A549 treated with CpdA at 1 μM for 4 hours (cell line): Measurements from ENCODE around the gene PRUNE1. TPM values are rescaled to one million over a fixed set of nuclear protein-coding genes. Genes with fewer than 3 reads are reported as not detected.

ENCODE experiments used
- total RNA-seq: library from RNA; stranded (reverse); fragments of 200-300 nt; extraction: Qiagen RNA extraction; gene quantifications from 5 replicates; pipeline ENCODE4 v1.2.3, GENCODE V29; 2022; ENCODE audit warnings: low read depth

The PRUNE1 gene
- total RNA-seq, result 12.4 to 16.7 TPM (median 14.9 TPM) in 5 replicates

GRCh38 chr1:151008244-151009205, at the start of gene PRUNE1:
Gene PRUNE1 (plus strand): TSS chr1:151008449. CDS start chr1:151008633, 184 bp downstream.

GRCh38 chr1:150974580-150975478, 33.4 kb upstream of the PRUNE1 start, which contains the start of gene CERS2:
Gene CERS2 (minus strand): TSS chr1:150974835. CDS start chr1:150969090, 5,745 bp downstream.

GRCh38 chr1:150981805-150982712, 26.2 kb upstream of the PRUNE1 start, which contains the start of gene ANXA9:
Gene ANXA9 (plus strand): TSS chr1:150982292. CDS start chr1:150983106, 814 bp downstream.

GRCh38 chr1:151006327-151007052, 1.8 kb upstream of the PRUNE1 start, which contains the start of gene MINDY1:
Gene MINDY1 (minus strand): TSS chr1:151006902. CDS start chr1:151002617, 4,285 bp downstream.

GRCh38 chr1:151036356-151036755, 28.1 kb downstream of the PRUNE1 start, which contains the start of gene BNIPL:
Gene BNIPL (plus strand): TSS chr1:151036586. CDS start chr1:151036726, 140 bp downstream.

GRCh38 chr1:151047591-151047924, 39.3 kb downstream of the PRUNE1 start, which contains the start of gene C1orf56:
Gene C1orf56 (plus strand): TSS chr1:151047751. CDS start chr1:151047848, 97 bp downstream.

GRCh38 chr1:151059109-151060006, 51.1 kb downstream of the PRUNE1 start, which contains the start of gene CDC42SE1:
Gene CDC42SE1 (minus strand): TSS chr1:151059622. CDS start chr1:151055730, 3,892 bp downstream.

GRCh38 chr1:151060007-151060656, 51.9 kb downstream of the PRUNE1 start, which contains the start of gene MLLT11:
Gene MLLT11 (plus strand): TSS chr1:151060397. CDS start chr1:151067225, 6,828 bp downstream.

GRCh38 chr1:151070474-151071276, 62.4 kb downstream of the PRUNE1 start, which contains the start of gene GABPB2:
Gene GABPB2 (plus strand): TSS chr1:151070761. CDS start chr1:151088190, 17,429 bp downstream.

Other genes starting within 250 kb of the PRUNE1 start
- 14.6 to 21.0 TPM (median 17.2 TPM) in 5 replicates for gene CTSS, start 242.7 kb upstream of the PRUNE1 start, total RNA-seq
- 1.7 to 2.2 TPM (median 1.8 TPM) in 5 replicates for gene CTSK, start 200.2 kb upstream of the PRUNE1 start, total RNA-seq
- gene ARNT, start 131.8 kb upstream of the PRUNE1 start, total RNA-seq, result 9.9 to 13.0 TPM (median 12.7 TPM) in 5 replicates
- gene CTXND2, start 121.3 kb upstream of the PRUNE1 start, total RNA-seq, result not detected in 5 replicates
- 22.9 to 24.6 TPM (median 23.6 TPM) in 5 replicates for gene SETDB1, start 82.1 kb upstream of the PRUNE1 start, total RNA-seq
- 249 to 266 TPM (median 256 TPM) in 5 replicates for gene CERS2, start 33.6 kb upstream of the PRUNE1 start, total RNA-seq
- 0.70 to 1.3 TPM (median 0.83 TPM) in 5 replicates for gene ANXA9, start 26.2 kb upstream of the PRUNE1 start, total RNA-seq
- 2.4 to 3.7 TPM (median 3.0 TPM) in 5 replicates for gene MINDY1, start 1.5 kb upstream of the PRUNE1 start, total RNA-seq
- 0.09 to 0.12 TPM (median 0.11 TPM) in 4 of 5 replicates, not detected in the other for gene BNIPL, start 28.1 kb downstream of the PRUNE1 start, total RNA-seq
- 5.5 to 9.1 TPM (median 7.4 TPM) in 5 replicates for gene C1orf56, start 39.3 kb downstream of the PRUNE1 start, total RNA-seq
- 68.9 to 77.7 TPM (median 75.0 TPM) in 5 replicates for gene CDC42SE1, start 51.2 kb downstream of the PRUNE1 start, total RNA-seq
- 15.1 to 18.7 TPM (median 17.2 TPM) in 5 replicates for gene MLLT11, start 51.9 kb downstream of the PRUNE1 start, total RNA-seq
- gene GABPB2, start 62.3 kb downstream of the PRUNE1 start, total RNA-seq, result 2.1 to 3.9 TPM (median 3.8 TPM) in 5 replicates
- 1.0 to 3.0 TPM (median 1.9 TPM) in 5 replicates for gene SEMA6C, start 138.2 kb downstream of the PRUNE1 start, total RNA-seq
- gene TNFAIP8L2, start 148.2 kb downstream of the PRUNE1 start, total RNA-seq, result not detected in 5 replicates
- gene LYSMD1, start 157.5 kb downstream of the PRUNE1 start, total RNA-seq, result 5.5 to 9.9 TPM (median 5.7 TPM) in 5 replicates
- gene SCNM1, start 157.7 kb downstream of the PRUNE1 start, total RNA-seq, result 43.2 to 48.0 TPM (median 45.2 TPM) in 5 replicates
- 0.25 to 0.35 TPM in 2 of 5 replicates, not detected in the others for gene TMOD4, start 167.5 kb downstream of the PRUNE1 start, total RNA-seq
- 44.8 to 61.9 TPM (median 47.4 TPM) in 5 replicates for gene VPS72, start 181.7 kb downstream of the PRUNE1 start, total RNA-seq
- 41.8 to 52.4 TPM (median 45.2 TPM) in 5 replicates for gene PIP5K1A, start 190.1 kb downstream of the PRUNE1 start, total RNA-seq
- 165 to 226 TPM (median 194 TPM) in 5 replicates for gene PSMD4, start 246.3 kb downstream of the PRUNE1 start, total RNA-seq